Hepatocyte (in vitro differentiated cells): ENCODE results near the gene RELB.

Source experiments
- CTCF ChIP-seq: fragments of 200-600 bp; sonication (generic); IDR thresholded peaks from 2 replicates; pipeline ENCODE4 v1.5.1; 2016; ENCODE audit warnings: antibody characterized with exemption, mild to moderate bottlenecking; ENCODE audit not compliant: poor library complexity
- EZH2 ChIP-seq: fragments of 200-600 bp; sonication (generic); IDR thresholded peaks from 2 replicates; pipeline ENCODE4 v1.6.1; 2016; ENCODE audit warnings: antibody characterized with exemption, mild to moderate bottlenecking, borderline replicate concordance

- no peak for TF ChIP-seq CTCF
- TF ChIP-seq EZH2 = no peak
These were observed 26.1 kb downstream of the RELB start for GRCh38 chr19:45027371-45027770.
